MCF 10A (cell line): Measurements from ENCODE around the gene TMEM45A. TPM values are rescaled to one million over a fixed set of nuclear protein-coding genes. Genes with fewer than 3 reads are reported as not detected.

Experiments
- BruUV-seq: library from RNA; stranded (reverse); fragments of 400-500 nt; replicated peaks from 2 replicates; lab custom pipeline; 2021; lab: Mats Ljungman, UMichigan
- CTCF ChIA-PET: fragments of 300-600 bp; sonication (Branson Sonifier 250); formaldehyde crosslinking; extraction: SDS; loops from one replicate; lab custom pipeline; 2021; ENCODE audit warnings: antibody characterized with exemption, inconsistent platforms; lab: Yijun Ruan, JAX
- POLR2A ChIA-PET: fragments of 300-600, 350-650 bp; sonication (Branson Sonifier 250); formaldehyde crosslinking; extraction: SDS; loops from one replicate; lab custom pipeline; 2020; ENCODE audit warnings: antibody characterized with exemption, inconsistent platforms; lab: Yijun Ruan, JAX
- DNase-seq: peaks from one replicate; pipeline ENCODE4 v3.0.0-alpha.2; 2018; ENCODE audit not compliant: unreplicated experiment
- H3K27ac Mint-ChIP-seq: one replicate; pipeline ENCODE4 v1.8.0; 2022; ENCODE audit warnings: mild to moderate bottlenecking, low read depth, mixed read lengths; ENCODE audit not compliant: unreplicated experiment
- H3K27me3 Mint-ChIP-seq: one replicate; pipeline ENCODE4 v1.8.0; 2022; ENCODE audit warnings: mixed read lengths; ENCODE audit not compliant: insufficient read depth, unreplicated experiment
- H3K36me3 Mint-ChIP-seq: one replicate; pipeline ENCODE4 v1.8.0; 2022; ENCODE audit warnings: mild to moderate bottlenecking, moderate library complexity, mixed read lengths; ENCODE audit not compliant: insufficient read depth, unreplicated experiment
- H3K4me1 Mint-ChIP-seq: one replicate; pipeline ENCODE4 v1.8.0; 2022; ENCODE audit warnings: mixed read lengths; ENCODE audit not compliant: insufficient read depth, unreplicated experiment
- H3K4me3 Mint-ChIP-seq: one replicate; pipeline ENCODE4 v1.8.0; 2022; ENCODE audit warnings: mild to moderate bottlenecking, moderate library complexity, mixed read lengths; ENCODE audit not compliant: unreplicated experiment
- H3K9me3 Mint-ChIP-seq: one replicate; pipeline ENCODE4 v1.8.0; 2022; ENCODE audit warnings: mixed read lengths; ENCODE audit not compliant: unreplicated experiment
- intact Hi-C: fragments of 100-400 bp; cut with micrococcal nuclease; formaldehyde crosslinking; loops from 2 replicates; pipeline ENCODE4 v1.14.1; 2022
- total RNA-seq: library from RNA; stranded (reverse); gene quantifications from 2 replicates; pipeline ENCODE4 v1.2.3, GENCODE V29; 2022
- TF ChIP-seq, protein P1 (sequence below): fragments of 200-600 bp; IDR thresholded peaks from one replicate; pipeline ENCODE4 v1.8.0; 2022; ENCODE audit warnings: antibody characterized with exemption, mild to moderate bottlenecking; ENCODE audit not compliant: unreplicated experiment

The TMEM45A gene
- total RNA-seq, 1 experiment from 2014 or later, result 4.1 TPM

DNA sequence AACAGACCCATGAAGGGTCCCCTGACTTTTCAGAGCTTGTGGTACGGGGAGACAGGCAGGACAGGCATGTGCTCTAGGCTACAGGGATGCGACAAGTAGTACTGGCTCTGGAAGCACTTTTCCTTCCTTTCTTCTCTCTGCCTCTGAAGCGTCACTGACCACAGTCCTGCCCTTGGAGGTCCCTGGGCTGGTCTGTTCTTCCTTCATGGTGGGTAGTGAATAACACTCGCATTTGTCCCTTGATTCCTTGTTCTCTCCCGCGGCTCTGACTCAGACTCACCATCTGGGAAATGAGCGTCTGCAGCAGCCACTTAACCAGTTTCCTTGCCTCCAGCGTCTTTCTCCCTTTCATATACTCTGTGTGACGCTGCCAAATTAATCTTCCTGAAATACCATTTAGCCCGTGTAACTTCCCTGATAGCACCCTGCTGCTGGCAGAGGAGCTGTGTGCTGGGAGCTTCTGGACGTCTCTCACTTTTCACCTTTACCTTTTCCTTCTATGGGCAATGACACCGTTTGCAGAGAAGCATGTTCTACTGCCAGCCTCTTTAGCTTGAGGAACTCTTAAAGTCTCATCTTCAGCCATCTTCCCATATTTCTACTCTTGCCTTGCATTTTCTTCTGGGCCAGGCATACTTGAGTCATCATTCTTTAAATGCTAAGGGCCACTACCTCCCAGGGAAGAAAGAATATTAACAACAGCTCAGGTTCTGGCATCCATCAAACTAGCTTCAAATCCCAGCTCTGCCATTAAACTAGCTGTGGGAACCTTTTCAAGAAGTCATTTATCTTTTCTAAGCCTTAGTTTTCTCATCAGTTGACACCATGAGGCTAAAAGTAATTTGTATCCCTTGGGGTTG is 33.6 kb downstream of the TMEM45A start:
- POLR2A ChIA-PET, result interaction anchor here (0.6 to 1.3 kb wide), 10 partner anchors 9 to 892 kb away, joined by 3 to 8 read pairs (median 3); partner anchors contain the start of gene TMEM45A
- Mint-ChIP-seq H3K27me3 (no peaks in the 10 kb centered on the region), H3K4me3 (peak overlapping the region; percentile 58), H3K27ac (peak overlapping the region; percentile 89), H3K36me3 (no peaks in the 10 kb centered on the region), H3K9me3 (no peaks in the 10 kb centered on the region), H3K4me1 (peaks cover 27% of the 10 kb centered on the region)
- TF ChIP-seq, protein P1, sequence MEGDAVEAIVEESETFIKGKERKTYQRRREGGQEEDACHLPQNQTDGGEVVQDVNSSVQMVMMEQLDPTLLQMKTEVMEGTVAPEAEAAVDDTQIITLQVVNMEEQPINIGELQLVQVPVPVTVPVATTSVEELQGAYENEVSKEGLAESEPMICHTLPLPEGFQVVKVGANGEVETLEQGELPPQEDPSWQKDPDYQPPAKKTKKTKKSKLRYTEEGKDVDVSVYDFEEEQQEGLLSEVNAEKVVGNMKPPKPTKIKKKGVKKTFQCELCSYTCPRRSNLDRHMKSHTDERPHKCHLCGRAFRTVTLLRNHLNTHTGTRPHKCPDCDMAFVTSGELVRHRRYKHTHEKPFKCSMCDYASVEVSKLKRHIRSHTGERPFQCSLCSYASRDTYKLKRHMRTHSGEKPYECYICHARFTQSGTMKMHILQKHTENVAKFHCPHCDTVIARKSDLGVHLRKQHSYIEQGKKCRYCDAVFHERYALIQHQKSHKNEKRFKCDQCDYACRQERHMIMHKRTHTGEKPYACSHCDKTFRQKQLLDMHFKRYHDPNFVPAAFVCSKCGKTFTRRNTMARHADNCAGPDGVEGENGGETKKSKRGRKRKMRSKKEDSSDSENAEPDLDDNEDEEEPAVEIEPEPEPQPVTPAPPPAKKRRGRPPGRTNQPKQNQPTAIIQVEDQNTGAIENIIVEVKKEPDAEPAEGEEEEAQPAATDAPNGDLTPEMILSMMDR, result no peak
- CTCF ChIA-PET, result interaction anchor here (0.6 to 4.6 kb wide), 2 partner anchors 63 to 110 kb away, joined by 3 to 16 read pairs; no protein-coding TSS in a partner anchor
- intact Hi-C loops, result no loop called here
- peak; percentile 91 for DNase-seq
- no TSS peak for BruUV-seq

DNA sequence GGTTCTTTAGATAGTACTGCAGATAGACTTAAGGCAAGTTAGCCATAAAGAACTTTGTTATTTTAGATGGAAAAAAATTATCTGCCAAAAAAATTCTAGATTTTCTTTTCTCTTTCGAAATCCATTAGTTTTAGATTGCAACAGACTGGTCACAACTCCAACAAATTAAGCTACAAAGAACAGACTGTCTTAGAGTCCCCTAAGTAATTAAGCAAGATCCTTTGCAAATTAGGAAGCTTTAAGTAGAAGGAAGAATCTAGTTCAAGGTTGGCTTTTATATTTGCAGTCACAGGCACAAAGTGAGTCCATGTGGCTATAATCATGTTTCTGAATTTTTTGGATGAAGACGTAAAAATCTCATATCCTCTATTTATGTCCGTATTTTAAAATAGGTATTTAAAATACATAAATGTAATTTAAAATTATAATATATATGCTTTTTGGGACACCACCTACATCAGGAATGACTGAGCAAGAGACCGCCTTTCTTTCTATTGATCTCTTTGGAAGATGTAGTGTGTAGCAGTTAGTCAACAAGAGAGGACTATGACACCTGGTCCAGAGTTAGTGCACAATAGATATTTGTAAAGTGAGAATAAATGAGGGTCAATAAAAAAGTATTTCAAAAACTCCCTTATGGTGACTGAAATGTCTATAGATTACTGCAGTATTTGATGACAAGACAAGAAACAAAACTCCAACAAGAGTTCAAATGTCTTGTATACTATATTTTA is 34.4 kb downstream of the TMEM45A start:
- intact Hi-C loops, result no loop called here
- Mint-ChIP-seq H3K36me3 (no peaks in the 10 kb centered on the region), H3K27ac (peak overlapping the region; percentile 89), H3K27me3 (no peaks in the 10 kb centered on the region), H3K9me3 (no peaks in the 10 kb centered on the region), H3K4me3 (no peak overlapping the region), H3K4me1 (peaks cover 26% of the 10 kb centered on the region)
- TF ChIP-seq, protein P1, result no peak
- BruUV-seq, result no TSS peak
- no peak for DNase-seq
- ChIA-PET CTCF (interaction anchor here (4.6 kb wide), 1 partner anchor 64 kb away, joined by 16 read pairs; no protein-coding TSS in a partner anchor), POLR2A (interaction anchor here (0.6 to 1.3 kb wide), 6 partner anchors 8 to 892 kb away, joined by 3 to 8 read pairs (median 4); partner anchors contain the start of gene TMEM45A)

DNA sequence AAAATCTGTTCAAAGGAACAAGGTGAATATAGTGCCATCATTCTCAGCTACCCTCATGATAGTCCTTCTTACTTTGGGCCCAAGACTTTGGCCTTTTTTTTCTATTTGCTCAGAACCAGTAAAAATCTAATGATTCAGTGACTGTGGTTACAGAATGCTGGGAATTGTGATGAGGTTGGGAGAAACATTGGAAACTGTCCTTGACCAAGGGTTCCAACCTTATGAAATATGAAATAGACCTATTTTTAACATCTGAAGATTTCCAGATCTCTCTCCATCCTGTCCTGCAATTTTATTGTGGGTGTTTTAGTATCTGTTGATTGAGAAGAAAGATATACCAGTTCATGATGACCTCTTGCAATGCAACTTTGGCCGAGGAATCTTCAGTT is 34.9 kb downstream of the TMEM45A start:
- H3K27ac Mint-ChIP-seq, result no peak overlapping the region
- POLR2A ChIA-PET, result interaction anchor here (1.1 to 1.3 kb wide), 3 partner anchors 8 to 35 kb away, joined by 3 to 8 read pairs (median 8); partner anchors contain the start of gene TMEM45A
- BruUV-seq, result no TSS peak

More for the DNA sequence above, 34.9 kb downstream of the TMEM45A start:
- no peak overlapping the region for H3K4me3 Mint-ChIP-seq
- no peaks in the 10 kb centered on the region for H3K9me3 Mint-ChIP-seq
- intact Hi-C loops, result no loop called here
- H3K36me3 Mint-ChIP-seq, result no peaks in the 10 kb centered on the region
- TF ChIP-seq, protein P1, result no peak
- H3K4me1 Mint-ChIP-seq, result peaks cover 25% of the 10 kb centered on the region
- no peak for DNase-seq
- H3K27me3 Mint-ChIP-seq, result no peaks in the 10 kb centered on the region
- CTCF ChIA-PET, result no interaction called here
